Gastrocnemius medialis (tissue), 4 donors: Measurements from ENCODE around the gene HSPA2.

Source experiments
- CTCF ChIP-seq, 5 experiments: fragments of 450-650 bp in 3 of 5; fragments of 200-600 bp in 2 of 5; sonication (generic) in 2 of 5; IDR thresholded peaks in 4 of 5; conservative IDR thresholded peaks in 1 of 5; 1 replicate in 4 of 5; 2 replicates in 1 of 5; pipeline ENCODE4 v1.5.1; 2016 to 2019; ENCODE audit warnings: antibody characterized with exemption in 5 of 5, mild to moderate bottlenecking in 3 of 5, moderate library complexity in 3 of 5
- POLR2A ChIP-seq, 2 donors: fragments of 450-650 bp; IDR thresholded peaks; one replicate each; pipeline ENCODE4 v1.6.1; 2017; ENCODE audit warnings: antibody characterized with exemption in 2 of 2, mild to moderate bottlenecking in 2 of 2, moderate library complexity in 2 of 2

DNA sequence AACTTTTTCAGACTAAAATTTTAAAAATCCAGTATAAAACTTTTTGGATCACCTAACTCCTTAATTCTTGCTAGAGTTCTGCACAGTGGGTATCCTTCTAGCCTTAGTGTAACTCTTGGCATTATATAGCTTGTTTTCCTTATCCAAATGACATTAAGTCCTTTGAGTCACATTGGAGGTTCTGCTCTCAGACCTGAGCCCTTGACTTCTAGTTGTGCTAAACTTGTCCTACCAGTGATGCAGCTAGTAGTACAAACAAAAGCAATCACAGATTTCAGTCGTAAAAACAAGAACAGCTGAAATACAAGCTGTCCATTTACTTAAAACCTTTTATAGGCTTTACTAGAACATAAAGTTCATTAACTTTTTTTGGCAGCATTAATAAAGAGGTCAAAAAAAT is 25.5 kb upstream of the HSPA2 start:
- TF ChIP-seq POLR2A (IDR thresholded peaks at IDR 0.05) (no peak), CTCF (IDR thresholded peaks at IDR 0.05 in 4 of 5, conservative IDR thresholded peaks at IDR 0.05 in 1 of 5) (no peak)
